ENCODE data around the gene KEAP1. TPM values are rescaled to one million over a fixed set of nuclear protein-coding genes. Genes with fewer than 3 reads are reported as not detected.
A peak's percentile ranks its signal among the peaks of the same experiment; 100 is the strongest.

KEAP1 gene
- total and polyA plus RNA-seq, 9 of the 15 experiments (the other 6 are each of a cell fraction or from before 2014, with no cell fraction given), result 2.1 to 95.6 (median 64.3) TPM

DNA sequence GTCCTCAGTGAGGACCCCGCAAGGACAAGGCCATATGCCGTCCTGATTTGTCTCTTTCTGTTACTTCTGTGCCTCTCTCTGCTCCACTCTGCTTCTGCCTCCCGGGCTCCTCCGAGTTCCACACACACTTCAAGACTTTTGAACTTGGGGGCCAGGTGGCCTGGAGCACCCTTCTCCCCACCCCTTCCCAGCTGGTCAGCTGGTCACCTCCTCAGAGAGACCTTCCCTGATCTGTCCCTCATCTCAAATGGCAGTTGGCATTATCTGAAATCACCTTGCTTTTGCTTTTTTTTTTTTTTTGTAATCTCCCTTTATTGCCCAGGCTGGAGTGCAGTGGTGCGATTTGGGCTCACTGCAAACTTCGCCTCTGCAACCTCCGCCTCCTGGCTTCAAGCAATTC is 16.3 kb upstream of the KEAP1 start:
- H3K4me2 ChIP-seq (ENCODE audit: insufficient read depth, low read length), result no peak overlapping the region
- ChIA-PET CTCF (ENCODE audit: low intra/inter-chr PET ratio) (interaction anchor here (0.7 kb wide), 1 partner anchor 10 kb away, joined by 3 read pairs; no protein-coding TSS in a partner anchor), POLR2A (no interaction called here)
- 16% methylated on average over 6 of the region's 7 CpGs for WGBS (ENCODE audit: insufficient coverage, low coverage, missing lambda C conversion rate)
- peaks cover 0 to 10% of the 10 kb centered on the region in 2 experiments; a peak in 3 of 5 replicates for H3K27me3 ChIP-seq (ENCODE audit: control insufficient read depth in 2 of 2, insufficient read depth in 2 of 2, low read length in 2 of 2)
- H3K36me3 ChIP-seq (ENCODE audit: control insufficient read depth, insufficient read depth, low read length), result no peaks in the 10 kb centered on the region
- no peak overlapping the region for H3K27ac ChIP-seq (ENCODE audit: extremely low read depth, low read depth, low read length)
- DNase-seq (ENCODE audit: extremely low read depth in 1 of 4, low spot score in 3 of 4), result no peak
- BruUV-seq (replicated peaks), result no TSS peak
- H3K4me1 ChIP-seq (replicated peaks in 1 of 2; ENCODE audit: control insufficient read depth in 2 of 2, insufficient read depth in 2 of 2, low read length in 2 of 2), result peaks cover 19 to 39% of the 10 kb centered on the region in 2 experiments; a peak in 4 of 5 replicates
- FAIRE-seq, result no peak
- H4K20me1 ChIP-seq (replicated peaks; ENCODE audit: control insufficient read depth, insufficient read depth, low read length), result no peaks in the 10 kb centered on the region; the same call in 1 of the 2 replicates
- H3K9ac ChIP-seq (ENCODE audit: insufficient read depth in 1 of 2, low read depth in 2 of 2, low read length in 2 of 2), result peak overlapping the region in 1 of 2 experiments; percentile 86; a peak in 1 of 4 replicates
- no peak overlapping the region for H2AFZ ChIP-seq (ENCODE audit: low read depth, low read length)
- in situ Hi-C loops (cut with MboI) (no loop called here), intact Hi-C loops (cut with micrococcal nuclease) (no loop called here)
- no peak for ATAC-seq
- H3K9me1 ChIP-seq (ENCODE audit: control insufficient read depth, insufficient read depth, low read length), result no peaks in the 10 kb centered on the region
- no peak overlapping the region for H3K4me3 ChIP-seq
- TF ChIP-seq FOXA3 (CRISPR knock-in tag; conservative IDR thresholded peaks at IDR 0.05 in 1 of 2, IDR thresholded peaks at IDR 0.05 in 1 of 2) (no peak), HMGXB4 (CRISPR knock-in tag; IDR thresholded peaks at IDR 0.05) (no peak), CCNT2 (IDR thresholded peaks at IDR 0.05; ENCODE audit: borderline replicate concordance, extremely low read depth, insufficient read length, low read depth, low read length) (no peak), SNAPC5 (CRISPR knock-in tag; IDR thresholded peaks at IDR 0.05) (no peak), SP1 (CRISPR knock-in tag; IDR thresholded peaks at IDR 0.05) (no peak), ZNF76 (CRISPR knock-in tag; IDR thresholded peaks at IDR 0.05; ENCODE audit: borderline replicate concordance) (no peak), ARNT (IDR thresholded peaks at IDR 0.05) (no peak), ZNF408 (CRISPR knock-in tag; IDR thresholded peaks at IDR 0.05; ENCODE audit: low read depth) (no peak), ZNF589 (CRISPR knock-in tag; IDR thresholded peaks at IDR 0.05; ENCODE audit: low read depth) (no peak)
- TF ChIP-seq, protein P1, sequence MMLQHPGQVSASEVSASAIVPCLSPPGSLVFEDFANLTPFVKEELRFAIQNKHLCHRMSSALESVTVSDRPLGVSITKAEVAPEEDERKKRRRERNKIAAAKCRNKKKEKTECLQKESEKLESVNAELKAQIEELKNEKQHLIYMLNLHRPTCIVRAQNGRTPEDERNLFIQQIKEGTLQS (IDR thresholded peaks at IDR 0.05), result no peak
- TF ChIP-seq, protein P1 (CRISPR knock-in tag; conservative IDR thresholded peaks at IDR 0.05), result no peak
- no peaks in the 10 kb centered on the region for H3K79me2 ChIP-seq (ENCODE audit: control insufficient read depth, insufficient read depth, low read length)
- no peaks in the 10 kb centered on the region for H3K9me3 ChIP-seq (replicated peaks; ENCODE audit: control insufficient read depth, insufficient read depth, low read depth, low read length)

All from K562 (cell line).